CD4-positive, CD25-positive, alpha-beta regulatory T cell (primary cell): ENCODE data around the gene CBX8. TPM values are rescaled to one million over a fixed set of nuclear protein-coding genes. Genes with fewer than 3 reads are reported as not detected.

ENCODE experiments used
- ATAC-seq, 2 donors: fragments of 150-1000 bp; cut with Tn5 transposase; one replicate each; pipeline ENCODE4 v1.10.0; 2021; ENCODE audit warnings: low read depth in 2 of 2, moderate number of reproducible peaks in 2 of 2, moderate library complexity in 1 of 2
- DNase-seq, 3 donors: peaks; one replicate each; pipeline versions ENCODE4 v3.0.0 to v3.0.0-alpha.2; 2012 to 2022; ENCODE audit warnings: mixed read lengths in 1 of 3
- H3K27ac ChIP-seq: one replicate; pipeline ENCODE4 v1.7.0; 2013; ENCODE audit warnings: mild to moderate bottlenecking, low read length; ENCODE audit not compliant: insufficient read depth, poor library complexity, severe bottlenecking
- H3K27me3 ChIP-seq: one replicate; pipeline ENCODE4 v1.7.0; 2013; ENCODE audit warnings: low read length; ENCODE audit not compliant: control insufficient read depth, insufficient read depth
- H3K36me3 ChIP-seq: one replicate; pipeline ENCODE4 v1.7.0; 2013; ENCODE audit warnings: mild to moderate bottlenecking, low read length, moderate library complexity; ENCODE audit not compliant: control insufficient read depth, insufficient read depth
- H3K4me1 ChIP-seq: 2 replicates; pipeline ENCODE4 v1.7.0; 2013; ENCODE audit warnings: mild to moderate bottlenecking, low read length; ENCODE audit not compliant: insufficient read depth, control insufficient read depth, poor library complexity, severe bottlenecking
- H3K4me3 ChIP-seq: one replicate; pipeline ENCODE4 v1.7.0; 2013; ENCODE audit warnings: low read depth, mild to moderate bottlenecking, low read length, moderate library complexity
- H3K9me3 ChIP-seq, 2 experiments: 1 replicate in 1 of 2; 2 replicates in 1 of 2; pipeline ENCODE4 v1.7.0; 2013; ENCODE audit warnings: low read length in 2 of 2, mild to moderate bottlenecking in 1 of 2, moderate library complexity in 1 of 2; ENCODE audit not compliant: control insufficient read depth in 2 of 2
- H3K27ac Mint-ChIP-seq, 3 donors: one replicate each; pipeline ENCODE4 v1.8.0; 2020 to 2022; ENCODE audit warnings: mild to moderate bottlenecking in 3 of 3, mixed read lengths in 3 of 3, moderate library complexity in 2 of 3
- H3K27me3 Mint-ChIP-seq: one replicate; pipeline ENCODE4 v1.8.0; 2022; ENCODE audit warnings: mild to moderate bottlenecking, mixed read lengths
- H3K36me3 Mint-ChIP-seq: one replicate; pipeline ENCODE4 v1.8.0; 2020; ENCODE audit warnings: mixed read lengths
- H3K4me1 Mint-ChIP-seq, 4 donors: one replicate each; pipeline ENCODE4 v1.8.0; 2020 to 2022; ENCODE audit warnings: mixed read lengths in 4 of 4, mild to moderate bottlenecking in 1 of 4
- H3K4me3 Mint-ChIP-seq, 4 donors: one replicate each; pipeline ENCODE4 v1.8.0; 2020 to 2022; ENCODE audit warnings: mild to moderate bottlenecking in 4 of 4, mixed read lengths in 4 of 4, moderate library complexity in 3 of 4
- H3K9me3 Mint-ChIP-seq, 7 donors: one replicate each; pipeline ENCODE4 v1.8.0; 2020 to 2022; ENCODE audit warnings: mixed read lengths in 7 of 7, mild to moderate bottlenecking in 3 of 7, moderate library complexity in 2 of 7
- polyA plus RNA-seq, 4 donors: library from polyadenylated mRNA; unstranded; fragments of 300-500 nt; fragmentation: Illumina TruSeq; gene quantifications; one replicate each; pipeline ENCODE4 v1.2.3, GENCODE V29; 2021
- total RNA-seq: library from RNA; stranded (reverse); gene quantifications from one replicate; pipeline ENCODE4 v1.2.3, GENCODE V29; 2022

Gene CBX8
- total and polyA plus RNA-seq, 5 donors from 2014 or later = 0.30 to 3.4 (median 1.3) TPM

GRCh38 chr17:79837888-79838521 is 41.1 kb upstream of the CBX8 start:
- Histone ChIP-seq H3K27me3 (no peaks in the 10 kb centered on the region), H3K36me3 (peaks cover 12% of the 10 kb centered on the region), H3K4me3 (peak overlapping the region; percentile 95), H3K9me3 (no peaks in the 10 kb centered on the region), H3K27ac (peak overlapping the region; percentile 76), H3K4me1 (peaks cover 80% of the 10 kb centered on the region)
- H3K27ac Mint-ChIP-seq = peak overlapping the region; percentile 97 to 99 (median 98)
- DNase-seq (peak in 2 of 3 donors; percentile 73 to 77), ATAC-seq (peak; percentile 13 to 20)
- peaks cover 12% of the 10 kb centered on the region for H3K36me3 Mint-ChIP-seq
- peaks cover 0 to 2% (median 0%) of the 10 kb centered on the region in 7 donors for H3K9me3 Mint-ChIP-seq
- H3K4me3 Mint-ChIP-seq = peak overlapping the region; percentile 93 to 99 (median 98)
- H3K4me1 Mint-ChIP-seq = peaks cover 9 to 63% (median 20%) of the 10 kb centered on the region in 4 donors
- H3K27me3 Mint-ChIP-seq = peaks cover 39% of the 10 kb centered on the region

DNA sequence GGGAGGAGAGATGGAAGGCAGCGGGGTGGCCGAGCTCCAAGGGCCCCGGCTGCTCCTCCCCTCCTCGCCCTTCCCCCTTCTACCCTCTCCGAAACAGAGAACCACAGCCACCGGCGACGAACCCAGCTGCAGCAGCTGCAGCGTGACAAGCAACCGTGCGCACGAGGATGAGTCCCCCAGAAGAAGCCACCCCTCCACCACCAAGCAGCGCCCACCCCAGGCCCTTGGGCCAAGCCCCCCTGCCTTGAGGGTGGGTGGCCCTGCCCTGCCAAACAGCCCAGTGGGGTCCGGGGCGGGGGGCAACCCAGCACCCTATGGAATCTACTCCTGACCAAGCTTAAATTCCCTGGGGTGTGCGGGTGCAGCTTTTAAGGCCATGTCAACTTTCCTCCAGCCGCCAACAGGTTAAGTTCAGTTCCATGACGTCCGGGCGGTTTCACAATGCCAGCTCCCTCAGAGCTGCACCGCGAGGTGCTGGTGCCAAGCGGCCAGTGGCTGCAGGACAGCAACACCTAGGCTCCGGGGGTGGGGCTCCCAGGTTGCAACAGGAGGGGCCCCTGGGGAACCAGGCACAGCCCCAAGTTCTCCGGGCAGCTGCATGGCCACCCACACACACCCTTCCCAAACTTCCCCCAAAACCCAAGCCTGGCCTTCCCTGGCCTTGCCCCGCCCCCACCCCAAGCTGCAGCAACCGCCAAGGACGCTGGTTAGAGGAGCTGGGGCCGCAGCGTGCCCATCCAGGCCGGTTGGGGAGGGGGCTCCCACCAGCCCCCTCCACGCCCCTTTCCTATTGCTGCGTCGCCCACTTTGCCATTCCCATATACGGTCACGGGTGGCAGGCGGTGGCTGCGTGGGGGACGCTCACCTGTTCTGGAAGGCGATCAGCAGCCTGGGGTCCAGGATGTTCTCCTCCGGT is 40.4 kb upstream of the CBX8 start:
- no peak for ATAC-seq
- H3K27ac ChIP-seq = no peak overlapping the region
- peak in 1 of 3 donors; percentile 70 for DNase-seq
- Mint-ChIP-seq H3K27ac (peak overlapping the region; percentile 93 to 99 (median 98)), H3K27me3 (peaks cover 32% of the 10 kb centered on the region), H3K4me3 (peak overlapping the region; percentile 93 to 99 (median 98)), H3K4me1 (peaks cover 5 to 58% (median 16%) of the 10 kb centered on the region in 4 donors), H3K9me3 (peaks cover 0 to 4% (median 0%) of the 10 kb centered on the region in 7 donors), H3K36me3 (peaks cover 13% of the 10 kb centered on the region)
- no peaks in the 10 kb centered on the region for H3K27me3 ChIP-seq
- peaks cover 80% of the 10 kb centered on the region for H3K4me1 ChIP-seq
- peaks cover 14% of the 10 kb centered on the region for H3K36me3 ChIP-seq
- peak overlapping the region; percentile 95 for H3K4me3 ChIP-seq
- no peaks in the 10 kb centered on the region for H3K9me3 ChIP-seq

DNA sequence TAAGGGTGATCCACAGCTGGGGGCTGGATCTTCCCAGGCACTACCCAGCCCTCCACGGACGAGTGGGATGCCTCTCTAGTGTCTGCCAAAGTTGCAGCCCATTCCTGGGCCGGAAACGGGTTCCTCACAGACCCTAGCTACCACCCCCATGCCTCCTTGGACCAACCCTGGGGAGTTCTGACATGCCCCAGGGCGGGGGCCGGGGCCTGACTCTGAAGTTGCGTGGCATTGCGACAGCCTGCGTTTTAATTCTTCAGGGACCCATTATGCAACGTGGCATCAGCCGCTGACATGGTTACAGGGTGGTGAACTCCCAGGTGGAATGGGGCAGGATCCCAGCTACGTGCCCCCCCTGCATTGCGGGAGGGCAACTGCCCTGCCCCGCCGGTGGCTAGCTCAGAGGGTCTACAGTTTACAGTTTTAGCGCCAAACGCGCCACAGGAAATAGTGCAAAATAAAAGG is 39.7 kb upstream of the CBX8 start:
- H3K4me1 Mint-ChIP-seq = peaks cover 5 to 54% (median 12%) of the 10 kb centered on the region in 4 donors
- Histone ChIP-seq H3K27me3 (no peaks in the 10 kb centered on the region), H3K4me1 (peaks cover 76% of the 10 kb centered on the region), H3K36me3 (peaks cover 14% of the 10 kb centered on the region), H3K9me3 (no peaks in the 10 kb centered on the region), H3K4me3 (no peak overlapping the region), H3K27ac (no peak overlapping the region)
- H3K4me3 Mint-ChIP-seq = peak overlapping the region; percentile 89 to 99 (median 94)
- DNase-seq (no peak), ATAC-seq (no peak)
- H3K9me3 Mint-ChIP-seq = peaks cover 0 to 4% (median 0%) of the 10 kb centered on the region in 7 donors
- H3K36me3 Mint-ChIP-seq = peaks cover 13% of the 10 kb centered on the region
- H3K27ac Mint-ChIP-seq = peak overlapping the region; percentile 20 to 93 (median 58)
- H3K27me3 Mint-ChIP-seq = peaks cover 25% of the 10 kb centered on the region

- Mint-ChIP-seq H3K36me3 (peaks cover 13% of the 10 kb centered on the region), H3K27me3 (peaks cover 20% of the 10 kb centered on the region), H3K4me3 (peak overlapping the region in 3 of 4 donors; percentile 39 to 99 (median 89)), H3K9me3 (peaks cover 0 to 4% (median 0%) of the 10 kb centered on the region in 7 donors), H3K27ac (no peak overlapping the region), H3K4me1 (peaks cover 5 to 51% (median 12%) of the 10 kb centered on the region in 4 donors)
- ATAC-seq (no peak), DNase-seq (no peak)
- Histone ChIP-seq H3K4me3 (no peak overlapping the region), H3K27me3 (no peaks in the 10 kb centered on the region), H3K27ac (no peak overlapping the region), H3K9me3 (no peaks in the 10 kb centered on the region), H3K4me1 (peaks cover 71% of the 10 kb centered on the region), H3K36me3 (peaks cover 14% of the 10 kb centered on the region)
Measured at GRCh38 chr17:79835953-79836509, 39.2 kb upstream of the CBX8 start.

GRCh38 chr17:79835470-79835899 is 38.6 kb upstream of the CBX8 start:
- H3K4me1 Mint-ChIP-seq = peaks cover 5 to 48% (median 12%) of the 10 kb centered on the region in 4 donors
- no peak for DNase-seq
- Histone ChIP-seq H3K4me3 (no peak overlapping the region), H3K36me3 (peaks cover 14% of the 10 kb centered on the region), H3K9me3 (no peaks in the 10 kb centered on the region), H3K27me3 (no peaks in the 10 kb centered on the region), H3K4me1 (peaks cover 66% of the 10 kb centered on the region), H3K27ac (no peak overlapping the region)
- H3K27ac Mint-ChIP-seq = no peak overlapping the region
- peaks cover 14% of the 10 kb centered on the region for H3K27me3 Mint-ChIP-seq
- H3K4me3 Mint-ChIP-seq = peak overlapping the region in 3 of 4 donors; percentile 47 to 63 (median 56)
- ATAC-seq = no peak
- peaks cover 0 to 4% (median 0%) of the 10 kb centered on the region in 7 donors for H3K9me3 Mint-ChIP-seq
- H3K36me3 Mint-ChIP-seq = peaks cover 13% of the 10 kb centered on the region

DNA sequence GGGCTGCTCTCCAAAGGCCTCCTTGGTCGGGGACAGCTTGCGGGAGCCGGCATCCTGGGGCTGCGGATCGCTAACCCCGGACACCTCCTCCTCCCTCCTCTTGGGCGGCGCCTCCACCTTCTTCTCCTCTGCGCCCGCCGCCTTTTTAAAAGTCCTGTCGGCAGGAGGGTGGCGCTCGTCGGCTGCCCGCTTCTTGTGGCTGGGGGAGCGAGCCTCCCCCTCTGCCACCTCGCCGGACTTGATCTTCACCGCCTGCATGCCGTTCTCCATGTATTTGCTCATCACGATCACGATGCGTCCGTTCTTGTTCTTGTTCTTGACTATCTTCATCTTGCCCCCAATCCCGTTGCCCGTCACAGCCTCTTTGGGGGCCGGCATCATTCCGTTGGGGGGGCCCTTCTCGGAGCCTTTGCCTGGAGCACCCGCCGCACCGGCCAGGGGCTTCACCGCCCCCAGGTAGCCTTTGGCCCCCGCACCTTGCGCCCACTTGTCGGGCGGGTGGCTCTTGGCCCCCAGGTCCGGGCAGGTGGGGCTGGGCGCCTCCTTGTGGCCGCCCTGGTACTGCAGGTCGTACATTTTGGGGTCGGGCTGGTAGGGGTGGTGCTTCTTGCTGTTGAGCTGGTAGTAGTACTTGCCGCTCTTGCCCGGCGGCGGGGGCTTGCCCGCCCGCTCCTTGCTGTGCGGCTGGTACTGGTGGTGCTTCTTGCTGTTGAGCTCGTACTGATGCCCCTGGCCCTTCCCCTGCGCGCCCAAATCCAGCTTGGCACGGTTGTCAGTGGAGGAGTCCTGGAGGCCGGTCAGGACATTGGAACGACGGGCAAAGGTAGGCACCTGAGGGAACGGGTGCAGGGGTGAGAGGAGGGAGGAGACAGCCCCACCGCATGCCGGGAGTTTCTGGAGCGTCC is 37.9 kb upstream of the CBX8 start:
- H3K4me3 ChIP-seq = no peak overlapping the region
- H3K27me3 ChIP-seq = no peaks in the 10 kb centered on the region
- DNase-seq (peak in 1 of 3 donors; percentile 40), ATAC-seq (no peak)
- peak overlapping the region; percentile 46 to 71 (median 67) for H3K4me3 Mint-ChIP-seq
- no peak overlapping the region for H3K27ac ChIP-seq
- H3K36me3 Mint-ChIP-seq = peaks cover 13% of the 10 kb centered on the region
- no peaks in the 10 kb centered on the region for H3K9me3 ChIP-seq
- peaks cover 14% of the 10 kb centered on the region for H3K36me3 ChIP-seq
- H3K4me1 ChIP-seq = peaks cover 59% of the 10 kb centered on the region
- H3K27ac Mint-ChIP-seq = no peak overlapping the region
- peaks cover 5 to 45% (median 12%) of the 10 kb centered on the region in 4 donors for H3K4me1 Mint-ChIP-seq
- peaks cover 0 to 4% (median 0%) of the 10 kb centered on the region in 7 donors for H3K9me3 Mint-ChIP-seq
- peaks cover 9% of the 10 kb centered on the region for H3K27me3 Mint-ChIP-seq
